Right ventricle myocardium inferior (tissue), 1 donor: Measurements from ENCODE around the gene FAM20C. TPM values are rescaled to one million over a fixed set of nuclear protein-coding genes. Genes with fewer than 3 reads are reported as not detected.

Source experiments
- ATAC-seq: fragments of 200-7000 bp; cut with Tn5 transposase; one replicate; pipeline ENCODE4 v1.9.1; 2020; ENCODE audit warnings: mild to moderate bottlenecking, moderate library complexity
- DNase-seq: peaks from one replicate; pipeline ENCODE4 v3.0.0; 2021; ENCODE audit errors: missing footprints
- intact Hi-C: fragments of 100-400 bp; cut with DNase I; formaldehyde crosslinking; loops from one replicate; pipeline ENCODE4 v1.11.0; 2022
- total RNA-seq: library from RNA; stranded (reverse); fragmentation: NEBNext Ultra II Directional; extraction: Animal tissue kit (Norgen Biotek cat#: 25700); gene quantifications from one replicate; pipeline ENCODE4 v1.2.1, GENCODE V29; 2021
- donor health status: DM: no; HTN: yes; CAD: no; lungs with severe emphysema.

The FAM20C gene
- total RNA-seq, 1 donor from 2014 or later = 26.1 TPM

DNA sequence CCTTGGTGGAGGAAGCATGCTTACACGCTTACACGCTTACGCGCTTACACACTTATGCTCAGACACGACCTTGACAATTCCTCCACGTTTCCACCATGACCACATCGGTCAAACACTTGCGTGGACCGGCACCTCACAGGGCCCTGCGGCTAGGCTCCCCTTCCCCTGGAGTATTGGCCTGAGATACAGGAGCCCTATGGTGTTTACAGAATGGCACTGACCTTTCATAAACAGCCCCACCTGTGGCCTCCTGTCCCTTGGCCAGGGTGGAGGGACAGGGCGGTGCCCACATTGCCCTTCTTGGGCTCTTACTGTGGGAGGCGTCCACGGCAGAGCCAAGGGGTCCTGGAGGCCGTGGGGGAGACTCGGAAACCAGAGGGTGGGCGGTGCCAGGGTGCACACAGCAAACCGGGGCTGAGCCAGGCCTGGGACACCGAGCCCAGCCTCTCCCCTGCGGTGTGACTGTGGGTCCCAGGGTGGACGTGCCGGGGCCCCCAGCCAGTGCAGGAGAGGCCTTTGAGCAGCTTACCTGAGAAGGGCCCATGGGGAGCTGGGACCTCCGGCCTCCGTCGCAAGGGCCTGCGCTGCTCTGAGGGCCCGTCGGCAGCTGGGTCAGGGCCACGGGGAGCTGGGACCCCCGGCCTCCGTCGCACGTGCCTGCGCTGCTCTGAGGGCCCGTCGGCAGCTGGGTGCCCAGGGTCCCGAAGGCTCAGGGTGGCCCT is 53.4 kb downstream of the FAM20C start:
- ATAC-seq = no peak
- intact Hi-C loops = no loop called here
- DNase-seq = no peak

DNA sequence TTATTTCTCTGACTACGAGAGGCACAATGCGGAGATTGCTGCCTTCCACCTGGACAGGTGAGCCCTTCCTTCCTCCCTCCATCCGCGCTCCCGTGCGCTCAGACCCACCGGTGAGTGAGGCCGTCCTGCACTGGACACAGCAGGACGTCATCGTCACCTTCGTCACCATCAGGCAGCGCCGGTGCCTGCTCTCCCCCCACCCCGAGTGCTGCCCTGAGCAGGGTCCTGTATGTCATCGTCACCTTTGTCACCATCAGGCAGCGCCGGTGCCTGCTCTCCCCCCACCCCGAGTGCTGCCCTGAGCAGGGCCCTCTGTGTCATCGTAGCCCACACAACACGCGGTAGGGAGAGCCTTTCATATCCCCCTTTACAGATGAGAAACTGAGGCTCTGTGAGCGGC is 54.1 kb downstream of the FAM20C start:
- ATAC-seq = no peak
- intact Hi-C loops = no loop called here

DNA sequence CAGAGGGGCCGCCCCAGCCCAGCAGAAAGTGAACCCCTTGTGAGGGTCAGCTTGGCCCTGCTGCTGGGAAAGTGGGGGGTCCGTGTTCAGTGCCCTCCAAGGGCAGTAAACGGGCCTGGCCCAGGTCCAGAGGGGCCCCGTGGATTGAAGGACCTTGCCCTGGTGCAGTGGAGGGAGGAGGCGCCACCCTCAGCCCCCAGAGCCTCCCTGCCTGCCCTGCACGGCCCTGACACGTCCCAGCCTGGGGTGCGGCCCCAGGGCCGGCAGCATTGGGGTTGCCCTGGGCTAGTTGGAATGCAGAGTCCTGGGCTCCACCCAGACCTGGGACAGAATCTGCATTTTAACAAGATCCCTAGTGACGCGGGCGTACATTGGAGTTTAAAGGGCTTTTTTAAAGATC is 54.8 kb downstream of the FAM20C start:
- DNase-seq (no peak), ATAC-seq (no peak)
- intact Hi-C loops = no loop called here

More for the DNA sequence above, 54.1 kb downstream of the FAM20C start:
- no peak for DNase-seq

DNA sequence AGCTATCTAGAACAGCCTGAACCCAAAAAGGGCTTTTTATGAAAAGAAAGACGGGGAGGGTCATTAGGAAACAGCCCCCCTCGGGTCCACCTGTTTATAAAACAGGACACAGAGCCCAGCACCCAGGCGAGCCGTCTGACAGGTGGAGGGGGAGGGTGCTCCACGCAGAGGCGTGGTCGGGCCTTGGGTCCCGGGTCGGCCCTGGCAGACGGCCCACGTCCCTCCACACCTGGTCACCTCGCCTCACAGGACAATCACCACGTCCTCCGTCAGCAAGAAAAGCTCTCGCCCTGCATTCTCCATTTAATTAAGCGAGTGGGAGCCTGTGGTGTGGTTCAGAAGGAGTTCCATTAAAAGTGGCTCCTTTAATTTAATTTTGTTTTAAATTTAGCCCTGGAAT is 55.3 kb downstream of the FAM20C start:
- intact Hi-C loops = no loop called here
- DNase-seq (no peak), ATAC-seq (no peak)

DNA sequence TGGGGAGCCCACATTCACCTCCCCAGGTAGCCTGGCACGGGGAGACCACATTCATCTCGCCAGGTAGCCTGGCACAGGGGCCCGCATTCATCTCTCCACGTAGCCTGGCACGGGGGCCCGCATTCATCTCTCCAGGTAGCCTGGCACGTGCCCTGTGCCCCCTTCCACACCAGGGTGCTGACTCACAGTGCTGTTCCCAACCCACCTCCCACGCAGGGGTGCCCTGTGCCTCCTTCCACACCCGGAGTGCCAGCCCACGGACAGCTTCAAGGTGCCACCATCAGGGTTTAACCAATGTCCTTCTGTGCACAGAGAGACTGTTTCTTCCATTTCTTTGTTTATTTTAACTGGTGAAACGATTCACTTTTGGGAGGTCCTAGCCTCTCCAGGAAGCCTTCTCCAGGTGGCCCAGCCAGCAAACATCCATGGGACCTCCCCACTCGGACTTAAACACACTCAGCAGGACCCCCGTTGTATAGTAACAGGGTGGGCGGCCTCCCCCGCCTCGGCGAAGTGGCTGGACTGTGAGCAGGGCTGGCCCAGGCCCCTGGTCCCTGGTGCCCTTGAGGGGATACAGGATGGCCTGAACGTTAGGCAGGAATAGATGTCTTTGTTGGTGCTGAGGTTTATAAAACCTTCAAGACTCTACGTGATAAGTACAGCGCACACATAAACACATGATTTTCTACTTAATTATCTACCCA is 56.5 kb downstream of the FAM20C start:
- no peak for DNase-seq
- intact Hi-C loops = no loop called here

DNA sequence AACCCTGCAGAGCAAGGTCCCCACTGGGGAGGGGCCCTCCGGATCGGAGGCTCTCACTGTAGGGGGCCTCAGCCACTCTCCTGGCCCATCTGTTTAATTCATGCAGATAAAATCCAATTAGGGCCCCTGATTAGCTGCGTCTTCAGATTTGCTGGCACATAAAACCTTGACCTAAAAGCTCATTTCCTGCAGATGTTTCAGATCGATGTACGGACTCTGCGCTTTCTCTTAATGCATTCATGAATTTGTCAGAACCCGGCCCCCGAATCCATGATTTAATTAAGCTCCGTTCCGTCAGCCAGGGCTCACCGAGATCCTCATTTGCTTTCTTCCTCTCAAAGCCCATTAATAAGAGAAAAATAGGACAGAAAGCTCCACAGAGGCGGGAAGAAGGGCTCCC is 57.6 kb downstream of the FAM20C start:
- DNase-seq (peak; percentile 45), ATAC-seq (no peak)
- intact Hi-C loops = no loop called here

More for the DNA sequence above, 56.5 kb downstream of the FAM20C start:
- no peak for ATAC-seq

DNA sequence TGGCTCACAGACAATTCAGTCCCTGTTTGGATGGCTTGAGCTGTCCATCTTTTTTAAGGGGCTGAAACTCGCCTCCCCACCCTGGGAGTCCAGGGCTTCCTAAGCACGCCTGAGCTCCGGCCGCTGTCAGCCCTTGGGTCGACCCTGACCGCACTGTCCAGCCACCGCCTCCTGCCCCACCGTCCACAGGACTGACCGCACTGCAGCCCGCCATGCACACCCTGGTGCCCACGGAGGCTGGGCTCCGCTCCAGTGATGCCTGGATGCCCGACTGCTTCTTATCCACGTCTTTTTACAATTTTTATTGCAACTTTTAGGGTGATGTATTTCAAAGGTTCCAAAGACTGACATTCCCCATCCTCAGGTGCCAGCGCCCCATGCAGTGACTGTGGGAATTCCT is 58.2 kb downstream of the FAM20C start:
- intact Hi-C loops = no loop called here
- DNase-seq (peak; percentile 28), ATAC-seq (no peak)

DNA sequence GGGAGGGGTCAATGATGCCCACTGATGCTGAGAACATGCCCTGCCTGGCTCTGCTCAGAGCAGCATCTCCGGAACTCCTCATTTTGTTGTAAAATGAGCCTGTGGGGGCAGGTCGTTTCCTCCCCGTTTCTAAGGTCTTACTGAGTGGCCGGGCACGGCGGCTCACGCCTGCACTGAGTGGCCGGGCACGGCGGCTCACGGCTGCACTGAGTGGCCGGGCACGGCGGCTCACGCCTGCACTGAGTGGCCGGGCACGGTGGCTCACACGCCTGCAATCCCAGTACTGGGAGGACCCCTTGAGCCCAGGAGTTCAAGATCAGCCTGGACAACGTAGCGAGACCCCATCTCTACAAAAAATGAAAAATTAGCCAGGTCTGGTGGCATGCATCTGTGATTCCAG is 58.6 kb downstream of the FAM20C start:
- no peak for DNase-seq
- intact Hi-C loops = no loop called here
- no peak for ATAC-seq

DNA sequence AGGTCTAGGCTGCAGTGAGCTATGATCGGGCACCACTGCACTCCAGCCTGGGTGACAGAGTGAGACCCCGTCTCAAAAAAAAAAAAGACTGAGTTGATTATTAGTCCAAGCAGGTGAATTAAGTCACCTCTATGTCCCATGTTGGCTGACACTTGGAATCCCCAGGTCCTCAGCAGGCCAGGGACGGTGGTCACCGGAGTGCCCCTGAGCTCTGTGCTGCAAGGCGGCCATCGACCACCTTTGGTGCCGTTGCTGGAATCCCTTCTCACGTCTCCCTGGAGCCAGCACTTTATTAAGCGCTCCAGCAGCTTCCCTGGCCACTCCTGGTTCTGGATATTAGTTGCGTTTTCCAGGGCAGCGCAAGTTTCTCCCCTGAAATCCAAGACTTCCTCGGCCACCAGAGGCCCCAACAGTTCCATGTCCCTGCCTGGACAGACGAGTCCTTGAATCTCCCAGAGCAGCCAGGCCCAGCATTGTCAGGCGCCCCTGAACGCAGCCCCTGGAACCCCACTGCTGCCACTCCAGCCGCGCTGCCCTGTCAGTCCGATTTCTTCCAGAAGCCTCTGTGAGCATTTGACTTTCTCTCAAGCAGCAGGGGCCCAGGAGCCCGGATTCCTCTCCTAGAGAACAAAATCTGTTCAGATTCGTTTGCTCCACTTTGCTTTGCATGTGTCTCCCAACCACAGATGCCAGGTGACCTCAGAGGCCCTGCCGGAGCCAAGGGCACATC is 59.2 kb downstream of the FAM20C start:
- no peak for ATAC-seq
- DNase-seq = peak; percentile 60
- intact Hi-C loops = no loop called here

DNA sequence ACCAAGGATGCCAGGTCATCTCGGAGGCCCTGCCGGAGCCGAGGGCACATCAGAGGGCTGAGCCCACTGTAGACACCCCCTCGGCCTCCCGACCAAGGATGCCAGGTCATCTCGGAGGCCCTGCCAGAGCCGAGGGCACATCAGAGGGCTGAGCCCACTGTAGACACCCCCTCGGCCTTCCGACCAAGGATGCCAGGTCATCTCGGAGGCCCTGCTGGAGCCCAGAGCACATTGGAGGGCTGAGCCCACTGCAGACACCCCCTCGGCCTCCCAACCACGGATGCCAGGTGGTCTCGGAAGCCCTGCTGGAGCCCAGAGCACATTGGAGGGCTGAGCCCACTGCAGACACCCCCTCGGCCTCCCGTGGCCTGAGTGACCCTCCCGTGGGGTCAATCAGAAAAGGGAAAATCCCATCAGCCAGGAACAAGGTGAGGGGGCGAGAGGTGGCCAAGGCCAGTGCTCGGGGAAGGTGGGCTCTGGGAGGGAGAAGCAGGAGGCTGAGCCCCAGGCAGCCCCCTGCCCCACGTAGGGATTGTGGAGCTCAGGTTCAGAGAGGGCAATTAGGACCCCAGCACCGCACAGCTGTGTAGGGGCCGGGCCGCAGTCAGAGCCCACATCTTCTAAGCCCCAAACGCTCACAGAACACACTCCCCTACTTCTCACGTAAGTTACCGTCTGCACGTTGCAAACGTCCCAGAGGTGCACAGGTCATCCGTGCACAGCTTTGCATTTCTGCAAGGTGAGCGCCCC is 60.0 kb downstream of the FAM20C start:
- no peak for ATAC-seq
- intact Hi-C loops = no loop called here
- peak; percentile 47 for DNase-seq

DNA sequence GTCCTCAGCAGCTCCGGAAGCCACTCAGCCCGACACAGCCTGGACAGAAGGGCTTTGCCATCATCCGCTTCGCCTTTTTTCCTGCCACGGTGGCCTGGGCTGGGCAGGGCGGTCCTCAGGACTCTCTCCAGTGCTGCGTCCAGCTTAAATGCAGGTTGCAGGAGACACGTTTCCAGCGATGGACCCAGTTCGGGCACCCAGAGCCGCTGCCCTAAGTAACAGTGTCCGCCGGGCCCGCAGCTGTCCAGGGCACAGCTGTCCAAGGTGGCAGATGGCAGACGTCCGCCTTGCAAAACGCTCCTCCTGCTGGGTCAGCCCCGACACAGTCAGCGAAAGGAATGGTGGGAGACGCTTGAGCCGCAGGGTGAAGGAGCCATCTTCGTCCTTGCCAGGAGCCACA is 60.6 kb downstream of the FAM20C start:
- ATAC-seq (no peak), DNase-seq (peak; percentile 11)
- intact Hi-C loops = no loop called here

DNA sequence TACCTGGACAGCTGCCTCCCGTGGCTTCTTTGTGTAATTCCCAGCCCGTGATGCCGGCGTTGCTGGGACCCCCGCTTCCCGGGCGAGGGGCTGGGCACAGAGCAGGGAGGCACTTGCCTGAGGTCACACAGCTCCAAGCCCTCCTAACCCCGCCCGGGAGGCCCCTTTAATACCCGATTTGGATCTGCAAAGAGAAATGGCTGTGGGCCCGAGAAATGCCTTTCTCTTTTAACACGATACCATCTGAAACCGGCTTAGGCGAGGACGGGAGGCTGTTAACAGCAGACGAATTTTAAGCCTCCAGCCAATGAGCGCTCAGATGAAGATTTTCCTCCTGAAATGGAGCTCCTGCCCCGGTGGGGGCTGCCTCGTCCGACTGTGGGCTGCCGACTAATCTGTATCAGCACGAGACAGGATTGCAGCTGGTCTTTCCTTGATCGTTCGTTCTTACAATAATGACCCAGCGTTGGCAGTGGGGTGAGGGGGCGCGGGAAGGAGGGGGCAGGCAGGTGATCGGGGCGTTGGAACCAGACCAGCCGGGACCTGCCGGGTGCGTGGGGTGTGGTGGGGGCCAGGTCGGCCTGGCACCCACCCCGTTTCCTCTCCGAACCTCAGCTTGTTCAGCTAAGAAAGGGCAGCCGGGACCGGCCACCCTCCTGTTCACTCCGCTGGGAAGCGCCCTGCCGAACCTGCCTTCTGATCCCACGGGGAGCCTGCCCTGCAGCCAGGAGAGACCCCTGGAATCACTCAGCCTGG is 61.4 kb downstream of the FAM20C start:
- peak; percentile 61 for DNase-seq
- ATAC-seq = no peak
- intact Hi-C loops = no loop called here

DNA sequence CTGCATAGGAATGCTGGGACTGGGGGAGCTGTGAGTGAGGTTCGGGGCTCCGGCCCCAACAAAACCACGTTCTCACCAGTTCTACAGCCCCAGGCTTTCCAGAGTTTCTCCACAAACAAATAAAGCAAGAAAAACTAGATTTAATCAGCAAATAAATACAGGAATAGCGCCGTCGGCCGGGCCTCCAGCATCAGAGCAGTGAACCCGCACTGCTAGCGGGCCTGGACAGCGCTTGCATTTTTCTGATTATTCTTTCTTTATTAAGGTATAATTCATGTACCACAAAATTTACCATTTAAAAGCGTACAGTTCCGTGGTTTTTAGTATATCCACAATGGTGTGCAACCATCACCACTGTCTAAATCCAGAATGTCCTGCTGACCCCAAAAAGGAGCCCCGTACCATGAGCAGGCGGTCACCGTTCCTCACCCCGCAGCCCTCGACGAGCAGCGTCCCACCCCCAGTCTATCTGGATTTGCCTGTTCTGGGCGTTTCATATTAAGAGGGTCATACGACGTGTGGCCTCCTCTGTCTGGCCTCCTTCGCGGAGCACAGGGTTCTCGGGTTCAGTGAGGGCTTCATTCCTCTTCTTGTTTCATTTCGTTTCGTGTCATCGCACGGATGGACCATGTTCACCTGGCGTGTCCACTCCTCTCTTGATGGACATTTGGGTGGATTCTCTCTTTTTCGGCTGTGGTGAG is 62.1 kb downstream of the FAM20C start:
- DNase-seq (peak; percentile 11), ATAC-seq (no peak)

DNA sequence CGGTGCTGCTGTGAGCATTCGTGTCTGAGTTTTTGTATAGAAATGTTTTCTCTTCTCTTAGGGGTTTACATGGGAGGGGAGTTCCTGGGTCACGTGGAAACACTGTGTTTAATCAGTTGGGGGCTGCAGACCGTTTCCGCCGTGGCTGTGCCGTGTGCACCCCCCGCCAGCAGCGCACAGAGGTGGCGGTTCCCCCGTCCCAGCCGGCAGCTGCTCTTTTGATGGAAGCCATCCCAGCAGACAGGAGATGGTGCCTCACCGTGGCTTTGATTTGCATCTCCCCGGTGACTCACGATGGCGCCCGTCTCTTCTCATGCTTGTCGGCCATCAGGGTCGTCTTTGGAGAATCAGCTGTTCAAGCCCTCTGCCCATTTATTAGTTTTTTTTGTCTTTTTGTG is 62.7 kb downstream of the FAM20C start:
- intact Hi-C loops = no loop called here
- DNase-seq (peak; percentile 43), ATAC-seq (no peak)

More for the DNA sequence above, 62.1 kb downstream of the FAM20C start:
- intact Hi-C loops = no loop called here

DNA sequence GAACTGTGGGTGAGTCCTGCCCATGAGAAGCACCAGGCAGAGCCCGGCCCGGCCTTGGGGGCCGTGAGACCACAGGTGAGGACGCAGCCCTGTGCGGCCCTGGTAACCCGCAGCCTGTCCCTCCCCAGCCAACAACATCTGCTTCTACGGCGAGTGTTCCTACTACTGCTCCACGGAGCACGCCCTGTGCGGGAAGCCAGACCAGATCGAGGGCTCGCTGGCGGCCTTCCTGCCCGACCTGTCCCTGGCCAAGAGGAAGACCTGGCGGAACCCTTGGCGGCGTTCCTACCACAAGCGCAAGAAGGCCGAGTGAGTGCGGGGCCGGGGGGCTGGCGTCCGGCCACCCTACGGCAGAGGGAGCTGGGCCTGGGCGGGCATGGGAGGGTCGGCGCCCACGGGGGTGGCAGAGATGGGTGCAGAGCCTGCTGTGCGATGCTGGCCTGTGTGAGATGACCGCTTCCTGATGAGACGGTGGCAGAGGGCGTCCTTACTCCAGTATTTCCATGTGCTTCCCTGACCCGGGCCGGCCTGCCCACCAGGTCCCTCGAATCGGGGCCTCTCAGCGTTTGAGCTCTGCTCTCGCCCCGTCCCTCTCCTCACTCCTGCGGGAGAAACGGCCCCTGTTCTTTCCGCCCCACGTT is 63.5 kb downstream of the FAM20C start:
- no peak for ATAC-seq
- peak; percentile 68 for DNase-seq
- intact Hi-C loops = no loop called here

DNA sequence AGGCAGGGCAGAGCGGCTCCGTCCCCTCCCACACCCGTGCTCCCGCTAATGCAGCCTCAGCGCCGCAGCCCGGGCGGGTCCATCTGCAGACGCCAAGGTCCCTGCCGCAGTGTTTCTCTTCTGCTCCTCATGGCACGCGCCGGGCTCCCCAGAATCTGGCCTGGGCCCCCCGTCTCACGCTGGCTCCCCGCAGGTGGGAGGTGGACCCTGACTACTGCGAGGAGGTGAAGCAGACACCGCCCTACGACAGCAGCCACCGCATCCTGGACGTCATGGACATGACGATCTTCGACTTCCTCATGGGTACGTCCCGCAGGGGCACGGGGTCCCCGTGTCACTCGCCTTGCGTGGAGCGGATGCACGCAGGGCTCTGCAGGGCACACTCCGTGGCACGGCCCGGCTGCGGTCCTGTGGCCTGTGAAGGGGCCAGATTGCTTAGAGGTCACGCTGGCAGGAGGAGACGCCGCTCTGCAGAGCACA is 64.1 kb downstream of the FAM20C start:
- ATAC-seq = no peak
- intact Hi-C loops = no loop called here
- DNase-seq = peak; percentile 62

DNA sequence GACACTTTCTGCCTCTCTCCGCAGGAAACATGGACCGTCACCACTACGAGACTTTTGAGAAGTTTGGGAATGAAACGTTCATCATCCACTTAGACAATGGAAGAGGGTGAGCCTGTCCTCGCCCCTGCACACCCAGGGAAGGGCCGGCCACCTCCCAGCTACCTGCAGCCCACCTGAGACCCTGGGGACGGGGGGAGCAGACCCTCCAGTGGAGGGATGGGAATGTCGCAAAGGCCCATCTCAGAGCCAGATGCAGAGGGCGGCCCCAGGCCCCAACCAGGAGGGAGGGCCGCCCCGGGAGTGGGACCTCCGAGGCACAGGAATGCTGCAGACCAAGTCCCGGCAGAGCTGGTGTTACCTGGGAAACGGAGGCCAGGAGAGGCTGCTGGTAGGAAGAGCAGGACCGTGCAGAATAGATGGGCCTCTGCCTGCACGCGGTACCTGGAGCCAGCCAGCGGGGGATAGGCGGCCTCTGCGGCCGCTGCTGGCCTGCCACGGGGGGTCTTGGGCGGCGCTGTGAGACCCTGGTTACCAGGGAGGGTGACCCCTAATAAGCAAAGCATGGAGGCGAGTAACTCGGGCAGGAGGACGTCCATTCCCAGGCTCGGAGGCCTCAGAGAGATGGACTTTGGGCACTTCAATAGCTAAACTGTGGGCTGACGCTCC is 64.7 kb downstream of the FAM20C start:
- intact Hi-C loops = no loop called here
- ATAC-seq = no peak
- no peak for DNase-seq
